MM.1S (cell line): Measurements from ENCODE around the gene BIVM.

ENCODE experiments used
- DNase-seq: peaks from one replicate; pipeline ENCODE4 v3.0.0-alpha.2; 2015
- H2AFZ ChIP-seq: fragments of 300-600 bp; sonication (generic); 2 replicates; pipeline ENCODE4 v1.6.0; 2016; ENCODE audit warnings: antibody characterized with exemption, low read length
- H3F3A ChIP-seq: fragments of 300-600 bp; sonication (generic); 2 replicates; pipeline ENCODE4 v1.6.1; 2016; ENCODE audit warnings: mild to moderate bottlenecking, antibody characterized with exemption, low read length, moderate library complexity, mixed read lengths; ENCODE audit not compliant: insufficient read depth
- H3K27ac ChIP-seq: fragments of 300-600 bp; sonication (generic); 2 replicates; pipeline ENCODE4 v1.5.1; 2016; ENCODE audit warnings: mild to moderate bottlenecking, low read length
- H3K27me3 ChIP-seq: fragments of 300-600 bp; sonication (generic); replicated peaks from 2 replicates; pipeline ENCODE4 v1.6.0; 2016; ENCODE audit warnings: low read length; ENCODE audit not compliant: insufficient read depth
- H3K36me3 ChIP-seq: fragments of 300-600 bp; sonication (generic); replicated peaks from 2 replicates; pipeline ENCODE4 v1.6.1; 2016; ENCODE audit warnings: mild to moderate bottlenecking, low read length, mixed read lengths; ENCODE audit not compliant: insufficient read depth
- H3K4me1 ChIP-seq: fragments of 300-600 bp; sonication (generic); 2 replicates; pipeline ENCODE4 v1.6.1; 2016; ENCODE audit warnings: low read length, mixed read lengths
- H3K4me2 ChIP-seq: fragments of 300-600 bp; sonication (generic); 2 replicates; pipeline ENCODE4 v1.6.0; 2016; ENCODE audit warnings: low read depth, low read length
- H3K4me3 ChIP-seq: fragments of 300-600 bp; sonication (generic); 2 replicates; pipeline ENCODE4 v1.5.1; 2016; ENCODE audit warnings: low read length, mixed read lengths
- H3K79me2 ChIP-seq: fragments of 300-600 bp; sonication (generic); 2 replicates; pipeline ENCODE4 v1.6.1; 2016; ENCODE audit warnings: mixed run types, low read length, mixed read lengths
- H3K9ac ChIP-seq: fragments of 300-600 bp; sonication (generic); 2 replicates; pipeline ENCODE4 v1.6.1; 2016; ENCODE audit warnings: low read length, mixed read lengths
- H3K9me2 ChIP-seq: fragments of 300-600 bp; sonication (generic); replicated peaks from 2 replicates; pipeline ENCODE4 v1.6.1; 2016; ENCODE audit warnings: mild to moderate bottlenecking, low read length, mixed read lengths; ENCODE audit not compliant: insufficient read depth
- H3K9me3 ChIP-seq: fragments of 300-600 bp; sonication (generic); replicated peaks from 2 replicates; pipeline ENCODE4 v1.6.1; 2016; ENCODE audit warnings: mild to moderate bottlenecking, low read length, mixed read lengths; ENCODE audit not compliant: insufficient read depth
- H4K20me1 ChIP-seq: fragments of 300-600 bp; sonication (generic); 2 replicates; pipeline ENCODE4 v1.6.1; 2016; ENCODE audit warnings: mild to moderate bottlenecking, low read length, moderate library complexity, mixed read lengths; ENCODE audit not compliant: insufficient read depth
- CTCF ChIP-seq: fragments of 300-600 bp; sonication (generic); IDR thresholded peaks from 2 replicates; pipeline ENCODE4 v1.5.1; 2016; ENCODE audit warnings: antibody characterized with exemption, low read length, mixed read lengths
- EZH2 ChIP-seq: fragments of 300-600 bp; sonication (generic); optimal IDR thresholded peaks from 2 replicates; pipeline ENCODE3; 2017; ENCODE audit warnings: low read depth, mild to moderate bottlenecking, antibody characterized with exemption, low read length, mixed read lengths
- EZH2phosphoT487 ChIP-seq: fragments of 300-600 bp; sonication (generic); IDR thresholded peaks from 2 replicates; pipeline ENCODE4 v1.6.1; 2018; ENCODE audit warnings: antibody characterized with exemption, low read length

The BIVM gene

DNA sequence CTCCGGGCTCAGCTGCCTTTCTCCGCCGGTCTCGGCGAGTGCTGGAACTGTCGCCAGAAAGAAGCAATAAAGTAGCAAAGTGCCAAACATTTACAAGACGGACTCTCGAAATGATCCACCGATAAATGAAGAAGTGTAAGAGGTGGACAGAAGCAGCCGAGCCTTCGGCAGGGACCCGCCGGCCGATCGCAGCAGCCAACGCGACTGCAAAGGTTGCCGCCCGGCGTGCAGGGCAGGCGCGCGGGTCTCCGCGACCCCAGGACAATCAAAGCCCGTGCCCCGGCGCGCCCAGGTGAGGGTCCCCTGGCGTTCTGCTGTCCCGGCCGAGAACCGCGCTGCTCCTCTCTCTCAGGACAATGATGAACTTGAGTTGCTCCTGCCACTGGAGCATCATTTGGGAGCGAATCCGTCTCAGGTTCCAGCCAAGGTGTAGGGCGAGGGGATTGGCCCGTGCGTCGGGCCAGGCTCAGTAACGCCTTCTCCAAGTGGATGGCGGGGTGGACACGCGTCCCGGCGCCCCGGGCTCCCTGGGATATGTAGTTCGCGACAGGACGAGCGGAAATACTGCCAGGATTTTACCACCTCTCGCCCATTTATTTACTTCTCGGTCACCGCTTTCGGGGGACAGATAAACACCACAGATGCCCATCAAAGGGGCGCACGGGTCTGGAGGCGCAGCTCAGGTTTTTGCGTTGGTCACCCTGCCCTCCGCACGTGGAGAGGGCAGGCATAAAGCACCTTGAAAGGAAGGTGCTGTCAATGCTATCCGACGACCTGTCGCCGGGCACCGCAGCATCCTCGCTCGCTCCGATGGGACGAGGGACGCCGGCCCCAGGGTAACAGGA is at the start of gene BIVM, which contains the start of gene POGLUT2:
Gene BIVM (plus strand): TSS at position 539 of the 845 bp plus-strand sequence. CDS start 8,149 bp downstream, outside the sequence.
Gene POGLUT2 (minus strand): TSS at position 396 of the 845 bp plus-strand sequence. CDS start 306 bp downstream, at position 90.
- peak; percentile 93 for DNase-seq
- Histone ChIP-seq H3K9me2 (no peaks in the 10 kb centered on the region), H3K27ac (peak within 1 kb of the TSS; percentile 53; the same call in 1 of the 2 replicates), H3K9ac (peak within 1 kb of the TSS; percentile 72), H2AFZ (peak within 1 kb of the TSS; percentile 92), H3K9me3 (no peaks in the 10 kb centered on the region), H3K27me3 (no peaks in the 10 kb centered on the region), H3K4me1 (peaks cover 4% of the 10 kb centered on the region), H3F3A (peaks cover 17% of the 10 kb centered on the region), H3K36me3 (no peaks in the 10 kb centered on the region), H3K4me2 (peak within 1 kb of the TSS; percentile 92), H3K79me2 (peaks cover 54% of the 10 kb centered on the region), H4K20me1 (no peaks in the 10 kb centered on the region), H3K4me3 (peak within 1 kb of the TSS; percentile 99)
- no peak for TF ChIP-seq CTCF
- no peak for TF ChIP-seq EZH2phosphoT487
- TF ChIP-seq EZH2 = no peak

GRCh38 chr13:102751886-102752285 is 47.0 kb upstream of the BIVM start:
- Histone ChIP-seq H3K4me2 (no peak overlapping the region), H3K36me3 (no peaks in the 10 kb centered on the region), H3K4me1 (no peaks in the 10 kb centered on the region), H4K20me1 (no peaks in the 10 kb centered on the region), H3F3A (no peaks in the 10 kb centered on the region), H3K4me3 (no peak overlapping the region), H3K79me2 (no peaks in the 10 kb centered on the region), H3K27me3 (no peaks in the 10 kb centered on the region), H3K9me3 (no peaks in the 10 kb centered on the region), H3K9me2 (no peaks in the 10 kb centered on the region), H3K27ac (no peak overlapping the region), H3K9ac (no peak overlapping the region), H2AFZ (no peak overlapping the region)
- no peak for DNase-seq
- TF ChIP-seq EZH2 = no peak
- no peak for TF ChIP-seq CTCF
- no peak for TF ChIP-seq EZH2phosphoT487

DNA sequence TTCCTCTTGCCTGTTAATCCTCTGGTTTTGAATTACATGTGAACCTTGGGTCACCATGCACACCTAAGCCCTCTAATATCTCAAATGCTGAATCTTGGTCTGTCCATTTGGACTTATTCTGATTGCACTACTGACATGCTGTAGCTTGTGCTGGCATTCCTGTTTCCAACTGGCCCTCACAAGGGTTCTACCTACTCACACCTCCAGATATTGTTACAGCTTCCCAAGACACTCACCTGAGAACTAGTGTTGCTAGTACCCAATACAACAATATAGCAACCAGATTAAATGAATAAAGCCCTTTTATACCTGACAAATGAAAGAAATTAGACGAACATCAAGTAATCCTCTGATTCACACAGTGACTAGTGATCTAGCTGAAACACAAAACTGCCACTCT is 41.9 kb upstream of the BIVM start:
- Histone ChIP-seq H4K20me1 (no peaks in the 10 kb centered on the region), H3K36me3 (no peaks in the 10 kb centered on the region), H3K9me2 (no peaks in the 10 kb centered on the region), H2AFZ (no peak overlapping the region), H3K4me2 (no peak overlapping the region), H3K9ac (no peak overlapping the region), H3K27ac (no peak overlapping the region), H3K4me3 (no peak overlapping the region), H3K4me1 (no peaks in the 10 kb centered on the region), H3K79me2 (no peaks in the 10 kb centered on the region), H3F3A (no peaks in the 10 kb centered on the region), H3K27me3 (no peaks in the 10 kb centered on the region), H3K9me3 (no peaks in the 10 kb centered on the region)
- TF ChIP-seq EZH2phosphoT487 (no peak), EZH2 (no peak), CTCF (no peak)
- DNase-seq = no peak
